OCI-LY7 (cell line): ENCODE measurements around the gene SGSM1. TPM values are rescaled to one million over a fixed set of nuclear protein-coding genes. Genes with fewer than 3 reads are reported as not detected.

Experiments used
- BruUV-seq: library from RNA; stranded (reverse); fragments of 400-500 nt; replicated peaks from 2 replicates; lab custom pipeline; 2021; lab: Mats Ljungman, UMichigan
- CTCF ChIA-PET: fragments of 300-600 bp; sonication (Branson Sonifier 250); formaldehyde crosslinking; loops from one replicate; lab custom pipeline; 2022; ENCODE audit warnings: antibody characterized with exemption; ENCODE audit not compliant: unreplicated experiment; lab: Charles Lee
- POLR2A ChIA-PET: fragments of 300-600 bp; sonication (Branson Sonifier 250); formaldehyde crosslinking; loops from one replicate; lab custom pipeline; 2022; ENCODE audit warnings: antibody characterized with exemption; lab: Charles Lee
- DNase-seq: peaks from one replicate; pipeline ENCODE4 v3.0.0-alpha.2; 2015; ENCODE audit warnings: low spot score
- H2AFZ ChIP-seq: fragments of 200-600 bp; sonication (generic), shearing (Covaris generic); 2 replicates; pipeline ENCODE4 v1.6.1; 2014; ENCODE audit warnings: mild to moderate bottlenecking, antibody characterized with exemption, low read length, moderate library complexity
- H3K27ac ChIP-seq: fragments of 200-600 bp; sonication (generic); 2 replicates; pipeline ENCODE4 v1.5.1; 2014; ENCODE audit warnings: mixed run types, low read depth, mild to moderate bottlenecking, moderate library complexity, low read length, inconsistent platforms; ENCODE audit not compliant: poor library complexity, severe bottlenecking
- H3K36me3 ChIP-seq: fragments of 200-600 bp; sonication (generic); 2 replicates; pipeline ENCODE4 v1.6.1; 2014; ENCODE audit warnings: mild to moderate bottlenecking, antibody characterized with exemption, low read length, moderate library complexity, mixed read lengths; ENCODE audit not compliant: insufficient read depth
- H3K4me1 ChIP-seq: fragments of 200-600 bp; sonication (generic); 2 replicates; pipeline ENCODE4 v1.5.1; 2014; ENCODE audit warnings: mild to moderate bottlenecking, low read length; ENCODE audit not compliant: insufficient read depth, poor library complexity, severe bottlenecking
- H3K4me2 ChIP-seq: fragments of 200-600 bp; sonication (generic); 2 replicates; pipeline ENCODE4 v1.6.1; 2014; ENCODE audit warnings: mild to moderate bottlenecking, low read length
- H3K4me3 ChIP-seq: fragments of 200-600 bp; sonication (generic); 2 replicates; pipeline ENCODE4 v1.5.1; 2014; ENCODE audit warnings: mild to moderate bottlenecking, low read depth, low read length; ENCODE audit not compliant: poor library complexity, severe bottlenecking
- H3K79me2 ChIP-seq: fragments of 200-600 bp; sonication (generic); 2 replicates; pipeline ENCODE4 v1.6.1; 2016; ENCODE audit warnings: low read depth, mild to moderate bottlenecking, low read length, moderate library complexity, mixed read lengths; ENCODE audit not compliant: insufficient read depth
- H3K9me2 ChIP-seq: fragments of 200-600 bp; sonication (generic); 2 replicates; pipeline ENCODE4 v1.6.1; 2016; ENCODE audit warnings: mild to moderate bottlenecking, low read length, mixed read lengths; ENCODE audit not compliant: insufficient read depth
- H3K9me3 ChIP-seq: fragments of 200-600 bp; sonication (generic); 2 replicates; pipeline ENCODE4 v1.6.1; 2014; ENCODE audit warnings: mild to moderate bottlenecking, mixed run types, low read length, mixed read lengths
- H4K20me1 ChIP-seq: fragments of 200-600 bp; sonication (generic); 2 replicates; pipeline ENCODE4 v1.6.1; 2014; ENCODE audit warnings: mild to moderate bottlenecking, antibody characterized with exemption, low read length, moderate library complexity, mixed read lengths; ENCODE audit not compliant: insufficient read depth
- CTCF ChIP-seq: fragments of 200-600 bp; sonication (generic); conservative IDR thresholded peaks from 2 replicates; pipeline ENCODE4 v1.5.1; 2014; ENCODE audit warnings: mild to moderate bottlenecking, antibody characterized with exemption, low read length, moderate library complexity, mixed read lengths
- EZH2phosphoT487 ChIP-seq: fragments of 200-600 bp; sonication (generic); IDR thresholded peaks from 2 replicates; pipeline ENCODE4 v1.6.1; 2018; ENCODE audit warnings: low read depth, borderline replicate concordance, mild to moderate bottlenecking, mixed run types, antibody characterized with exemption, low read length, moderate library complexity, mixed read lengths
- intact Hi-C: fragments of 100-400 bp; cut with micrococcal nuclease; formaldehyde crosslinking; loops from one replicate; pipeline ENCODE4 v1.10.0; 2022; ENCODE audit not compliant: unreplicated experiment
- total RNA-seq, 2 experiments: library from RNA; depleted of rRNA in 1 of 2; stranded (reverse); fragments of >200 nt in 1 of 2; shearing (Covaris generic) in 1 of 2; gene quantifications; 2 replicates each; pipeline ENCODE4 v1.2.3, GENCODE V29; 2014 to 2022

Gene SGSM1
- total RNA-seq, 2 experiments from 2014 or later: not detected

GRCh38 chr22:24969560-24970301, 163.7 kb downstream of the SGSM1 start:
- Histone ChIP-seq H3K36me3 (no peaks in the 10 kb centered on the region), H3K79me2 (no peaks in the 10 kb centered on the region), H3K9me3 (no peaks in the 10 kb centered on the region), H2AFZ (no peak overlapping the region), H3K4me3 (no peak overlapping the region), H3K4me1 (no peaks in the 10 kb centered on the region), H3K4me2 (no peak overlapping the region), H4K20me1 (no peaks in the 10 kb centered on the region), H3K9me2 (no peaks in the 10 kb centered on the region), H3K27ac (no peak overlapping the region)
- POLR2A ChIA-PET: no interaction called here
- intact Hi-C loops: no loop called here
- DNase-seq: no peak
- BruUV-seq: no TSS peak
- CTCF ChIA-PET: no interaction called here
- TF ChIP-seq CTCF: no peak
- TF ChIP-seq EZH2phosphoT487: no peak

- no peak overlapping the region for H2AFZ ChIP-seq
- CTCF ChIA-PET: no interaction called here
- H3K79me2 ChIP-seq: no peaks in the 10 kb centered on the region
- no peaks in the 10 kb centered on the region for H3K9me3 ChIP-seq
- H4K20me1 ChIP-seq: no peaks in the 10 kb centered on the region
- TF ChIP-seq EZH2phosphoT487 (no peak), CTCF (no peak)
- no peaks in the 10 kb centered on the region for H3K9me2 ChIP-seq
- POLR2A ChIA-PET: no interaction called here
- H3K27ac ChIP-seq: no peak overlapping the region
- no TSS peak for BruUV-seq
- intact Hi-C loops: no loop called here
- no peaks in the 10 kb centered on the region for H3K36me3 ChIP-seq
- H3K4me1 ChIP-seq: no peaks in the 10 kb centered on the region
- DNase-seq: no peak
- H3K4me2 ChIP-seq: no peak overlapping the region
- no peak overlapping the region for H3K4me3 ChIP-seq
Observed at GRCh38 chr22:24972369-24972768, 166.4 kb downstream of the SGSM1 start.

- no peak overlapping the region for H2AFZ ChIP-seq
- no peaks in the 10 kb centered on the region for H3K4me1 ChIP-seq
- H3K27ac ChIP-seq: no peak overlapping the region
- TF ChIP-seq EZH2phosphoT487 (no peak), CTCF (no peak)
- no peak for DNase-seq
- intact Hi-C loops: no loop called here
- H3K4me3 ChIP-seq: no peak overlapping the region
- no peaks in the 10 kb centered on the region for H3K36me3 ChIP-seq
- H4K20me1 ChIP-seq: no peaks in the 10 kb centered on the region
- H3K9me3 ChIP-seq: no peaks in the 10 kb centered on the region
- ChIA-PET CTCF (interaction anchor here (0.6 kb wide), 1 partner anchor 1932 kb away, joined by 3 read pairs; no protein-coding TSS in a partner anchor), POLR2A (interaction anchor here (0.6 kb wide), 2 partner anchors 44 to 61 kb away, joined by 3 to 5 read pairs; no protein-coding TSS in a partner anchor)
- no TSS peak for BruUV-seq
- no peak overlapping the region for H3K4me2 ChIP-seq
- H3K79me2 ChIP-seq: no peaks in the 10 kb centered on the region
- H3K9me2 ChIP-seq: no peaks in the 10 kb centered on the region
Observed at GRCh38 chr22:24973872-24974271, 167.9 kb downstream of the SGSM1 start.
